BLaER1 (cell line): ENCODE measurements around the gene CDKAL1.

ENCODE experiments used
- H3K27ac ChIP-seq: shearing (Covaris generic); formaldehyde crosslinking; 2 replicates; pipeline ENCODE4 v1.8.1; 2022
- H3K27me3 ChIP-seq: shearing (Covaris generic); formaldehyde crosslinking; 2 replicates; pipeline ENCODE4 v1.8.1; 2022
- H3K36me3 ChIP-seq: shearing (Covaris generic); formaldehyde crosslinking; 2 replicates; pipeline ENCODE4 v1.8.1; 2022
- H3K4me1 ChIP-seq: shearing (Covaris generic); formaldehyde crosslinking; 2 replicates; pipeline ENCODE4 v1.8.1; 2022
- H3K4me2 ChIP-seq: shearing (Covaris generic); formaldehyde crosslinking; 2 replicates; pipeline ENCODE4 v1.8.1; 2022
- H3K4me3 ChIP-seq: shearing (Covaris generic); formaldehyde crosslinking; 2 replicates; pipeline ENCODE4 v1.8.1; 2022
- H3K9ac ChIP-seq: shearing (Covaris generic); formaldehyde crosslinking; 2 replicates; pipeline ENCODE4 v1.8.1; 2022
- H3K9me3 ChIP-seq: shearing (Covaris generic); formaldehyde crosslinking; 2 replicates; pipeline ENCODE4 v1.8.1; 2022
- H4K20me1 ChIP-seq: shearing (Covaris generic); formaldehyde crosslinking; 2 replicates; pipeline ENCODE4 v1.8.1; 2022
- Cebpa-rat ChIP-seq: shearing (Covaris generic); IDR thresholded peaks from 2 replicates; pipeline ENCODE4 v1.8.1; 2022

The CDKAL1 gene

GRCh38 chr6:20664250-20664649, 130.0 kb downstream of the CDKAL1 start:
- no peak overlapping the region for H3K4me3 ChIP-seq
- H3K9me3 ChIP-seq: no peaks in the 10 kb centered on the region
- H3K36me3 ChIP-seq: no peaks in the 10 kb centered on the region
- H3K9ac ChIP-seq: no peak overlapping the region
- H3K4me2 ChIP-seq: no peak overlapping the region
- H3K27ac ChIP-seq: no peak overlapping the region
- no peak for TF ChIP-seq Cebpa-rat
- no peaks in the 10 kb centered on the region for H3K4me1 ChIP-seq
- no peaks in the 10 kb centered on the region for H3K27me3 ChIP-seq
- no peaks in the 10 kb centered on the region for H4K20me1 ChIP-seq

- H3K9ac ChIP-seq: no peak overlapping the region
- no peaks in the 10 kb centered on the region for H3K4me1 ChIP-seq
- H3K36me3 ChIP-seq: no peaks in the 10 kb centered on the region
- no peaks in the 10 kb centered on the region for H4K20me1 ChIP-seq
- H3K4me2 ChIP-seq: no peak overlapping the region
- H3K27me3 ChIP-seq: no peaks in the 10 kb centered on the region
- no peak overlapping the region for H3K4me3 ChIP-seq
- H3K27ac ChIP-seq: no peak overlapping the region
- no peak for TF ChIP-seq Cebpa-rat
- no peaks in the 10 kb centered on the region for H3K9me3 ChIP-seq
These were observed 131.0 kb downstream of the CDKAL1 start for GRCh38 chr6:20665290-20665689.

GRCh38 chr6:20669571-20670314, 135.5 kb downstream of the CDKAL1 start:
- Histone ChIP-seq H3K27ac (no peak overlapping the region), H3K4me1 (no peaks in the 10 kb centered on the region), H3K9ac (no peak overlapping the region), H3K9me3 (peaks cover 11% of the 10 kb centered on the region; the same call in 1 of the 2 replicates), H4K20me1 (no peaks in the 10 kb centered on the region), H3K36me3 (peaks cover 7% of the 10 kb centered on the region; the same call in 1 of the 2 replicates), H3K4me3 (no peak overlapping the region), H3K27me3 (no peaks in the 10 kb centered on the region), H3K4me2 (no peak overlapping the region)
- no peak for TF ChIP-seq Cebpa-rat

DNA sequence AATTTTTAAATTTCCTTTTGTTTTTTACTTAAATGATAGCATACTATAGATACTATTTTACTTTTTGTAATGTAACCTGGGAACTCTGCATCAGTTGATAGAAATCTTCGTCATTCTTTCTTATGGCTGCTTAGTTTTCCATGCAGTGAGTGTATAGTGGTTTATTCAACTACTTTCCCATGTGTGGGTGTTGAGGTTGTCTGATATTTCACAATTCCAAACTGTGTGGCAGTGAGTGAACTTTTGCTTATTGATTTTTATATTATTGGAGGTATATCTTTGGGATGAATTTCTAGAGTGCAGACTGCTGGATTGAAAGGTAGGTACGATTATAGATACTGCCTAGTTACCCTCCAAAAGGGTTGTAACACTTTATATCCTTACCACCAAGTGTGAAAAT, 136.5 kb downstream of the CDKAL1 start:
- no peaks in the 10 kb centered on the region for H3K4me1 ChIP-seq
- TF ChIP-seq Cebpa-rat: no peak
- H4K20me1 ChIP-seq: no peaks in the 10 kb centered on the region
- H3K27me3 ChIP-seq: no peaks in the 10 kb centered on the region
- no peak overlapping the region for H3K4me3 ChIP-seq
- no peak overlapping the region for H3K27ac ChIP-seq
- no peak overlapping the region for H3K4me2 ChIP-seq
- no peak overlapping the region for H3K9ac ChIP-seq
- peaks cover 7% of the 10 kb centered on the region; the same call in 1 of the 2 replicates for H3K36me3 ChIP-seq
- peaks cover 11% of the 10 kb centered on the region; the same call in 1 of the 2 replicates for H3K9me3 ChIP-seq

- Histone ChIP-seq H3K36me3 (peaks cover 7% of the 10 kb centered on the region; the same call in 1 of the 2 replicates), H3K9ac (no peak overlapping the region), H3K27ac (no peak overlapping the region), H3K4me3 (no peak overlapping the region), H3K4me2 (no peak overlapping the region), H3K4me1 (no peaks in the 10 kb centered on the region), H3K9me3 (peaks cover 11% of the 10 kb centered on the region; the same call in 1 of the 2 replicates), H4K20me1 (no peaks in the 10 kb centered on the region), H3K27me3 (no peaks in the 10 kb centered on the region)
- no peak for TF ChIP-seq Cebpa-rat
These were observed 137.8 kb downstream of the CDKAL1 start for GRCh38 chr6:20672038-20672437.

GRCh38 chr6:20673458-20673857, 139.2 kb downstream of the CDKAL1 start:
- Histone ChIP-seq H3K9ac (no peak overlapping the region), H4K20me1 (no peaks in the 10 kb centered on the region), H3K4me2 (no peak overlapping the region), H3K27ac (no peak overlapping the region), H3K4me1 (no peaks in the 10 kb centered on the region), H3K9me3 (peaks cover 11% of the 10 kb centered on the region; the same call in 1 of the 2 replicates), H3K27me3 (no peaks in the 10 kb centered on the region), H3K36me3 (peaks cover 7% of the 10 kb centered on the region; the same call in 1 of the 2 replicates), H3K4me3 (no peak overlapping the region)
- no peak for TF ChIP-seq Cebpa-rat

DNA sequence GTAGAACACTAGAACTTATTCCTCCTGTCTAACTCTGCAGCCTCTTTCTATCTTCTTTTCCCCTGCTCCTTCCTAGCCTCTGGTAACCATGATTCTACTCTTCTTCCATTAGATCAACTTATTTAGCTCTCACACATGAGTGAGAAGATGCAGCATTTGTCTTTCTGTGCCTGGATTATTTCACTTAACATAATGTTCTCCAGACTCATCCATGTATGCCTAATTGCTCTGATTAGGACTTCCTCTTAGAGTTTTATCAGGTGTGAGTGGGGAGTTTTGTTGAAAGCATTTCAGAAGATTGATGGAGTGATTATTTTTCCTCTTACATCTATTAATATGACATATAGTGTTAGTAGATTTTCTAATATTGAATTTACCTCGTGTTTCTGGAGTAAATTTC, 140.4 kb downstream of the CDKAL1 start:
- TF ChIP-seq Cebpa-rat: no peak
- no peaks in the 10 kb centered on the region for H3K27me3 ChIP-seq
- no peak overlapping the region for H3K4me3 ChIP-seq
- no peak overlapping the region for H3K27ac ChIP-seq
- no peaks in the 10 kb centered on the region for H4K20me1 ChIP-seq
- no peak overlapping the region for H3K4me2 ChIP-seq
- H3K36me3 ChIP-seq: peaks cover 11% of the 10 kb centered on the region
- H3K9me3 ChIP-seq: peaks cover 11% of the 10 kb centered on the region; the same call in 1 of the 2 replicates
- no peaks in the 10 kb centered on the region for H3K4me1 ChIP-seq
- no peak overlapping the region for H3K9ac ChIP-seq

DNA sequence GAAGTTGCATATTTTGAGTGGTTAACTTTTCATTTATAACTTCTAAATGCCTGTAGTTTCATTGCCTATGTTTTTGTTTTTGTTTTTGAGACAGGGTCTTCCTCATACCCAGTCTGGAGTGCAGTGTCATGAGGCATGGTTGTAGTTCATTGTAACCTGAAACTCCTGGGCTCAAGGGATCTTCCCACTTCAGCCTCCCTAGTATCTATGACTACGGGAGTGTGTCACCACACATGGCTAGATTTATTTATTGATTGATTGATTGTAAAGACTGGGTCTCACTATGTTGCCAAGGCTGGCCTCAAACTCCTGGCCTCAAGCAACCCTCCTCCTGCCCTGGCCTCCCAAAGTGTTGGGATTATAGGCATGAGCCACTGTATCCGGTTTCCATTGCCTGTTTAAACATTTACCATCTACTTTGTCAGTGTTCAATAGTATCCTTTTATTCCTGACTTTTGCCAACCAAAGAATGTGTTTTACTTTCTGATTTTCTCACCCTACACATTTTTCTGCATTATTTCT, 144.6 kb downstream of the CDKAL1 start:
- no peak for TF ChIP-seq Cebpa-rat
- Histone ChIP-seq H3K27me3 (no peaks in the 10 kb centered on the region), H3K9me3 (no peaks in the 10 kb centered on the region), H3K27ac (no peak overlapping the region), H3K4me1 (no peaks in the 10 kb centered on the region), H3K36me3 (peaks cover 4% of the 10 kb centered on the region; the same call in 1 of the 2 replicates), H3K4me3 (no peak overlapping the region), H4K20me1 (no peaks in the 10 kb centered on the region), H3K4me2 (no peak overlapping the region), H3K9ac (no peak overlapping the region)

- H3K36me3 ChIP-seq: peaks cover 4% of the 10 kb centered on the region; the same call in 1 of the 2 replicates
- no peaks in the 10 kb centered on the region for H3K9me3 ChIP-seq
- H3K4me2 ChIP-seq: no peak overlapping the region
- no peak overlapping the region for H3K9ac ChIP-seq
- no peaks in the 10 kb centered on the region for H4K20me1 ChIP-seq
- no peak for TF ChIP-seq Cebpa-rat
- H3K4me1 ChIP-seq: no peaks in the 10 kb centered on the region
- no peak overlapping the region for H3K4me3 ChIP-seq
- no peaks in the 10 kb centered on the region for H3K27me3 ChIP-seq
- H3K27ac ChIP-seq: no peak overlapping the region
These were observed 146.5 kb downstream of the CDKAL1 start for GRCh38 chr6:20680697-20681165.

DNA sequence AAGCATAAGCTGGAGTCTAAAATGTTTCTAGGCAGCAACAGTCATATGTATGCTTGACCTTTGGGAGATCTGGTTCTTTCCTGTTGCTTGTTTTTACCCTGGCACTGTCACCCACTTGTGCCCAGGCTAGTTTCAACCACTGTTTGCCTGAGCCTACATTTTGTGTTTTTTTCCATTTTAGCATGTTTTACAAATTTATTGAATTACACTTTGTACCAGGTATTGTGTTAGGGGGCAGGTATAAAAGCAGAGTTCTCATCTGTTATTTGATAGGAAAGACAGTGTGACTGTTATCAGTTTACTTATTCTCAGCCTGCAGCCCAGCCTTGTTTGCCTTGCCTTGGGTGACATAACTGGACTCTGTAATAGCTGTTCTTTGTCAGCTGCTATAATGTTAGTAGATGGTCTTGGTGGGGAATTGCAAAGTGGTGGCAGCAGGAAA, 147.0 kb downstream of the CDKAL1 start:
- Histone ChIP-seq H3K4me3 (no peak overlapping the region), H3K27me3 (no peaks in the 10 kb centered on the region), H3K27ac (no peak overlapping the region), H3K4me1 (no peaks in the 10 kb centered on the region), H4K20me1 (no peaks in the 10 kb centered on the region), H3K9me3 (no peaks in the 10 kb centered on the region), H3K4me2 (no peak overlapping the region), H3K9ac (no peak overlapping the region), H3K36me3 (peaks cover 4% of the 10 kb centered on the region; the same call in 1 of the 2 replicates)
- no peak for TF ChIP-seq Cebpa-rat
